ACHN (cell line): ENCODE data around the gene ROPN1L.

Source experiments
- DNase-seq: peaks from one replicate; pipeline ENCODE4 v3.0.0-alpha.2; 2015
- in situ Hi-C: cut with HindIII; loops from 2 replicates; pipeline ENCODE4 v1.10.0; 2017; ENCODE audit warnings: low sequenced_read_pairs, low pct_ligation_motif_present, low pct_unique_long_range_greater_than_20kb

ROPN1L gene

DNA sequence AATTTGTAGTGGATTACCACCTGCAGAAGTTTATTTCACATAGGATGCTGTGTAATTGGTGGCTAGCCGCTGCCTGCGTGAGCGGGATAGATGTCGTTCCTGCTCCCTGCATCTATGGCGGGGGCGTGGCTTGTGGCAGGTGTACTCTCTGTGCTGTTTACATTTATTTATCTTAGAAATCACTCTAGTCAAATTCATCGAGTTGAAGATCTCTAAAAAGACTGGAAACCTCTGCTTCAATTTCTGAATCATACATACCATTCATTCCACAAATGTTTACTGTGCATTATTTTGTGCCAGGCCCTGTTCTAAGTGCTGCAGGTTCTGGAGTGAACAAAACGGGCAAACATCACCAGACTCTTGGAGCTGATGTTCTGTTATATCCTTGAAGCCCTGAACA is 11.9 kb downstream of the ROPN1L start:
- peak; percentile 62 for DNase-seq
- in situ Hi-C loops = no loop called here

DNA sequence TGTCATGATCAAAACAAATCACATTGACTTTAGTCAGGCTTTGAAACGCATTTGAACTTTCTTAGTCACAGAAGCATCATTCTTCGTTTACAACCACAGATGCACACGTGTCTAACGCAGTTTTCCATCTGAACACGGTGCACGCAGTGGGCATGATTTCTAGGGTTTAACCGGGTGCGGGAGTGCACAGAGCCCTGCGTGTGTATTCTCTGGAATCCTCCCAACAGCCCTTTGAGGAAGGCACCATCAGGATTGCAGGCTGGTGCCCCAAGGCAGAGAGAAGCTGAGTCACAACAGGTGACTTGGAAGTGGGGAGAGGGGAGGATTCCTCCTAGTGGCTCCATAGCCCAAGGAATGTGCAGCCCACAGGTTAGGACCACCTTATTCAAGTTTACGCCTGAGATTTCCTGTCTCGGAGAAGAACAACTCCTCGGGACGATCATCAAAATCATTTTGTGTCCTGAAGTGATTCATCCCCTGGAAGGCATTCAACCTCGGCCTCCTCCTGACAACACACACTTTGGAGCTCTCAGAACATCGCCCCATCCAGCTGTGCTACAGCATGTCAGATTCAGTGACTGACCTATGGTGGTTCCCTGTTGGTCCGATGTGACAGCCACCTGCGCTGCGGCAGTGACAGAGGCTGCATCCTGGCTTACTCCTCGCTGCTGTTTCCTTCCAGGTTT is 13.1 kb downstream of the ROPN1L start:
- peak; percentile 25 for DNase-seq
- in situ Hi-C loops = no loop called here

DNA sequence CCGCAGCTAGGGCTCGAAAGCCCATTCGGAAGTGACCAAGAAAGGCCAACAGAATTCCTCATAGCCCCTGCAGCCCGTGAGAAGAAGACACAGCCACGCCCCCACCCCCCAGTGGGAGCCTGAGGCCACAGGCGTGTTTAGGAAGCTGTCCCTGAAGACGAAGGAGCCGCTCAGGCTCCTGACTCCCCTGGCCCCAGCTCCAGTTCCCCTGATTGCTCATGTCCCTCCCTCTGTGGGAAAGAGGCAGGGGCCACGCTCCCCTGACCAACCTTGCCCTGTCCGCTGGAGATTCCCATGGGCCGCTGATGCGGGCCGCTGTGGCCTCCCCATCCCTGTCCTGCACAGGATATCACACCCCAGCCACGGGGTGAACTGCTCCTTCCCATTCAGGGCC is 13.6 kb downstream of the ROPN1L start:
- DNase-seq = no peak

DNA sequence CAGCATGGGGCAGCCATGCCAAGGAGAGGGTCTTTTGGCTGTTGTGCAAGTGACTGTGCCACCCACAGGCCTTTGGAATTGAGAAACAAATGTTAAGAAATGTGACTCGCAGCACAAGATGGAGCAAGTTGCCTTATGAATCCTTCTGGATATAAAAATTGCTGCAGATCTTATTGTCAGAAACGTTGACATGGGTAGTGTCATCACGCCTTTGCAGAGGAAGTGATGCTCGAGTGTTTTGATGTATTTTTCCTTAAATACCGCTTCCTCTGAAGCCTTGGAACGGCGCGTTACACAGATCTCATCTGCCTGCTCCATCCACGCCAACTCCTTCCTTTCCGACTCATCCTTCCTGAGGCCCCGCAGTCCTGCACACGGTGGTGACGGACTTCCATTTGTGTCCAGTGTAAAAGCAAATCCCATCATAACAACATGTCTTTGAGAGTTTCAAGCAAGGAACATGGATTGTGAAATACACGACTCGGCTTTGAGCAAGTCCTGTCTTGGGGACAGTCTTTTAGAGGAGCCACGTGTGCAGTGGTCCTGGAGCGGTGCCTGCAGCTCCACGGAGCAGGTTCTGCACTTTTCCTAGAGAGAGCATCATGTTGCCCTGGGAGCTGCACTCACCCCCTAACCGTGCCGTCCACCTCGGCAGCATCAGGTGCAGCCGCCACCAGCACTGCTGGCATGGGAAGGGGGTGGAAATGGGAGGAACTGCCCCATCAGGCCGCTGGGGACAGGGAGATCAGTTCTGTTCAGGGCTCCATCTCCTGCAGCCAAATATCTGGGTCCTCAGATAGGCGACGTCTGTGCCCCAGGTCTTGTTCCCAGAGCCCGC is 15.1 kb downstream of the ROPN1L start:
- no peak for DNase-seq
- in situ Hi-C loops = no loop called here

More for the DNA sequence above, 13.6 kb downstream of the ROPN1L start:
- in situ Hi-C loops = no loop called here

DNA sequence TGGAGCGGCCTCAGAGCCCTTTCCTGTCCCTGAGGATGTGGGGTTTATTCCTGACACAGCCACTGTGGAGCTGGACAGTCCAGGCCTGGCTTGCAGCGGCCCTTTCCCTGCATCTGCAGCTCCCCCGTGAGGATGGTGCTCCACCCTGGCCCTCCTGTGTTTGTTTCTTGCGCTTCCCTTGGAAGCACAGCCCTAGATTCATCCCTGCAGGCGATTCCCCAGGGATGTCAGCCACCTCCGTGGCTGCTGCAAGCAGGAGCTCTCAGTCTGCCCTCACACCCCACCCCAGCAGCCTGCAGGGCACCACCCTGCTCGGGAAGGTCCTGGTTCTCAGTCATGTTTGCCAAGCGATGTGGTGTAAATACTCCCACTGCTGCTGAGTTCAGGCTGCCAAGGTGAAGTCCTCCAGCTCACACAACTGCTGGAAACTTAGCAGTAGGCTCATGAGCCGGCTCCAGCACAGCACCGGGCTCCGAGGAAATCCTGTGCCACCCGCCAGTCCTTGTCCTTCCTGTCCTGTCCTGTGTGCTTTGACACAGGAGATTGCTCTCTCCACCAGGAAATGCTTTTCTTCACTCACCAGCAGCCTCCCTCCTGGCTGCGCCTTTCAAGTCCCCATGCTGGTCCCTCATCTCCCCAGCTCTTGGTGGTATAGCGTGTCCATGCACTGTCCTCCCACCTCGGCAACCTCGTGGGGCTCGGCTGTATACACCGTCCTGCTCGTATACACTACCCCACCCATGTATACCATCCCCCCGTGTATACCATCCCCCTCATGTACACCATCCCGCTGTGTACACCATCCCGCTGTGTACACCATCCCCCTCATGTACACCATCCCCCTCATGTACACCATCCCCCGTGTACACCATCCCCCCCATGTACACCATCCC is 16.2 kb downstream of the ROPN1L start:
- no peak for DNase-seq
- in situ Hi-C loops = no loop called here

DNA sequence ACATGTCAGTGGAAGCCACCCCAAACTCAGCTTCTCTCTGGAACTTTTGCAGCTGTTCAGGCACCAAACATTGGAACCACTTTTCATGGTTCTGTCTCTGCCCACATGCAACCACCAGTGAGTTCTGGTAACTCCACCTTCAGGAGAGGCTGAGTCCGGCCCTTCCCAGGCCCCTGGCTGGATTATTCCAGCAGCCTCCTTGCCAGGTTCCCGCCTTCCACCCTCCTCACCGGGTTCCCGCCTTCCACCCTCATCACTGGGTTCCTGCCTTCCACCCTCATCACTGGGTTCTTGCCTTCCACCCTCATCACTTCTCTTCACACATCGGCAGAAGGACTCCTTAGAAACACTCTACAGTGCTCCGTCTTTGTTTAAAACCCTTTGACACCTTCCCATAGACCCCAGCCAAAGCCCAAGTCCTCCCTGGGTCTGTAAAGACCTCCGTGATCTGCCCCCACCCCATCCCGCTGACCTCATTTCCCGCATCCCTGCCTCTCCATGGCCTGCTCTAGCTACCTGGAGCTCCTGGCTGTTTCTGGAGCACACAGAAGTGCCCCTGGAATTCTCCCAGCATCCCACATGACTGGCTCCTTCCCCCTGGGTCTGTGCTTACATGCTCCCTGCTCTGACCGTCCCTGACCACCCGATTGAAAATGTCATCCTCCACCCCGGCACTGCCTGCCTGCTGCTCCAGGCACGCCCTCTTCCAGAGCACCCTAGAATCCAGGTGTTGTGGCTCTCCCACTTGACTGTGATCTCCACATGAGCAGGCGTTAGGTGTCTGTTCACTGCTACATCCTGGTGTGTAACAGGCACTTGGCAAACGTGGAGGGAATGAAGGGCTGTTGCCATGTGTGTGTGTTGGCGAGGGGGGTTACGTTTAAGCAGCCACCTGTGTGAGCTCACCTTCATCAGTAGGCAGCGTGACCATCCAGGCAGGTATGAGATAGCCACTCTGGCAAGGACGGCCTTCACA is 17.7 kb downstream of the ROPN1L start:
- in situ Hi-C loops = no loop called here
- DNase-seq = no peak

DNA sequence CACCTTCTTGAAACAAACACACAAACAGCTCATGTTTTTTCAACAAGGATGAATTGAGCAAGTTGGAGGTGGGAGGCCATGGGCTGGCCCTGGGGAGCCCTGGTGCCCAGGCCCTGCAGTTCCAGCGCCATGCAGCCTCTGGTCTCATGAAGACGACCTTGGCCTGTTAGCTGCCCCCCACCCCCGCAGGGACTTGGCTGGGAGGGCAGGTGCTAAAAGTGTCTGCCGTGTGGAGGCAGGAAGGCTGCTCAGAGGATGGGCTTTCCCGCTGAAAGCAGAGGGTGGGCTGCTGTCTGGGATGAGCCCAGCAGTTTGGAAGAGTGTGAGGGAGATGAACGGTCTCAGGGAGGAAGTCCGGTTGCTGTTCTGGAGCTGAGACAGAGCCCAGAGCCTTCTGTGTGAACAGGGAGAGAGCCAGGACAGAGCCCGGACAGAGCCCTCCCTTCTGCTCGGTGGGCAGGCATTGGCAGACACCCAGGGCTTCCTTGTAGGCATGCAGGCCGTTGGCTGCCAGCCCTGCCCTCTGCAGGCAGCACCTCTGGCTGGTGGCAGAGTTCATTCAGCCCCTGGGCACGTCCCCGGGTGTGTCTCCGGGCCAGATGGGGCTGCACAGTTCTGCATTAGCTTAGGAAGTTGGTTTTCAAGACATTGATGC is 18.7 kb downstream of the ROPN1L start:
- in situ Hi-C loops = no loop called here
- no peak for DNase-seq

DNA sequence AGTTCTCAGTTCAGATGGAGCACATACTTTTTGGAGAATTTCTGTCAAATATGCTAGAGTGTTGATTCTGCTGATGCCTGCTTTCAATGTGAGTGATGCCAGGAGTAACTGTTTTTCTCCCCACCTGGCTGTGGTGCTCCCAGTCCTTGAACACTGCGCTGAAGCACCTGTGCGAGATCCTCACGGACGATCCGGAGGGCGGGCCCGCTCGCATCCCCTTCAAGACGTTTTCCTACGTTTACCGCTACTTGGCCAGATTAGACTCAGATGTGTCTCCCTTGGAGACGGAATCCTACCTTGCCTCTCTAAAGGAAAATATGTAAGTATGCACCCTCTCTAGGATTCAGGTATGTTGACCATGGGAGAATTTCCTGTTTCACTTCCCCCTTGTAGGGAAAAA is 19.4 kb downstream of the ROPN1L start:
- DNase-seq = no peak
- in situ Hi-C loops = no loop called here

DNA sequence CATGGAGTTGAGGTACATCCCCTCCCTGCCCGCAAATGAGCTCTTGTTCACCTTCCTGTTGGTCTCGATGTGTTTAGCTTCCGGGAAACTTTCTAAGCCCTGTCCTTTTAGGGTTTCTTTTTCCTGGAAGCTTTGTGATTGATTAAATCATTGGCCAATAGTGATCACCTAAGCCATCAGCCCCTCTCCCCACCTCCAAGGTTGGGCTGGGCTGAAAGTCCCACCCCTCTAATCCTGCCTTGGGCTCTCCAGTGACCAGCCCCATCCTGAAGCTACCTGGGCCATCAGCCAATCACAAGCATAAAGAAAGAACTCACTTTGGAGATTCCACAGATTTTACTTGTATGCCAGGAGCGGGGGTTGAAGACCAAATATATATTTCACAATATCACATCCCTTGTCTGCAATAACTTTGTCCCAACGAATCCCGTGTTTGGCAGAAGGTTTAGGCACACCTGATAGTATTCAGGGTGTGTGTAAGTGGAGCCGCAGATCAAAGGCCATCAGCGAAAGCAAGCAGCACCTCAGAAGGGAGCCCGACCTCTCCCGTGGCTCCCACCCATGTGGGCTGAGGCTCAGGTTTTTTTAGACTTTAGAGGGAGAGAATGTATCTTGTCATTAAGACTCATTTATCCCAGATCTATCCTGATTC is 20.4 kb downstream of the ROPN1L start:
- DNase-seq = no peak
- in situ Hi-C loops = no loop called here

DNA sequence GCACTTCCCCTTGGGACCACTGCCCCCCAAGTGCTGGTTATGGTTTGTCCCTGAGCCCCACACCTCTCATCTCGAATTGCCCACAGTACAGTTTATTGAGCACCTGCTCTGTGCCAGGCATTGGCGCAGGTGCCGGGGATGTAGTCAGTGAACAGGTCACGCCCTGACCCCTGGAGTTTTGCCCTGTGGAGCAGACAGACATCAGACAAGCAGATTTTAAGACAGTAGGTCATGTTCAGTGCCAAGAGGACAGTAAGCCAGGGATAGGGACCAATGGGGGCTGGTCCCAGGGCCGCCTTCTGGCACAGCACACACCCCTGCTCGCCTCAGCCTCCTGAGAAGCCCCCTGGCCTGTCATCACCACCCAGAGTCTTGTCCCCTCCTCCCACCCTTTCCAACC is 21.9 kb downstream of the ROPN1L start:
- in situ Hi-C loops = no loop called here
- DNase-seq = no peak

DNA sequence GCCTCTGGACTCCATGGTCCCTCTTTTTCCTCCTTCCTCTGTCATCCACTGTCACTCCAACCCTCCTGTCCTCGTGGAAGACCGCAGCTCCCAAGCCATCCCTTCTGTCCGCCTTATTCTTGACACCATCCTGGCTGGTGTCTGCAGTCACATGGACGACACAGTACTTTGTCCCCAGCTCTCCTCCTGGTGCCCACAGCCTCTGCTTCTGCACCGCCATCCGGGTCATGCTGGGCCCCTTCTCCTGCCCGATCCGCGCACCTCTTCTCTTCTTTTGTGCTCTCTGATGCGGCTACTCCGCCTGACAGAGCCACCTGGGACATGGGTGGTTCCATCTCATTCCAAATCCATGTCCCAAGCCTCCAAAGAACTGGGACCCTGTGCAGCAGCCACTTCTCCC is 22.5 kb downstream of the ROPN1L start:
- DNase-seq = no peak
- in situ Hi-C loops = no loop called here

DNA sequence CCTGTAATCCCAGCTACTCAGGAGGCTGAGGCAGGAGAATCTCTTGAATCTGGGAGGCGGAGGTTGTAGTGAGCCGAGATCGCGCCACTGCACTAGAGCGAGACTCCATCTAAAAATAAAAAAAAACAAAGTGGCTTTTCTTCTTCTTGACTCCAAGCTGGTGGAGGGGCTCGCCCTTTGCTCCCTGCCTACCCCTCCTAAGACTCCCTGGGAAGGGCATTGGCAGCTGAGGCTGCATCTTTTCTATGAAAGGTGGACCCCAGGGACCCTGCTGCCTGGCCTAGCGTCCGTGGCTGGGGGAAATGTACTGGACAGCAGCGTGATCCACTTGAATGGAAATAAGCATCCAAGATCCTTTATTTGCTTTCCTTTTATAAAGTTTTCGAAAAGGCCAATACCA is 24.0 kb downstream of the ROPN1L start:
- in situ Hi-C loops = no loop called here

DNA sequence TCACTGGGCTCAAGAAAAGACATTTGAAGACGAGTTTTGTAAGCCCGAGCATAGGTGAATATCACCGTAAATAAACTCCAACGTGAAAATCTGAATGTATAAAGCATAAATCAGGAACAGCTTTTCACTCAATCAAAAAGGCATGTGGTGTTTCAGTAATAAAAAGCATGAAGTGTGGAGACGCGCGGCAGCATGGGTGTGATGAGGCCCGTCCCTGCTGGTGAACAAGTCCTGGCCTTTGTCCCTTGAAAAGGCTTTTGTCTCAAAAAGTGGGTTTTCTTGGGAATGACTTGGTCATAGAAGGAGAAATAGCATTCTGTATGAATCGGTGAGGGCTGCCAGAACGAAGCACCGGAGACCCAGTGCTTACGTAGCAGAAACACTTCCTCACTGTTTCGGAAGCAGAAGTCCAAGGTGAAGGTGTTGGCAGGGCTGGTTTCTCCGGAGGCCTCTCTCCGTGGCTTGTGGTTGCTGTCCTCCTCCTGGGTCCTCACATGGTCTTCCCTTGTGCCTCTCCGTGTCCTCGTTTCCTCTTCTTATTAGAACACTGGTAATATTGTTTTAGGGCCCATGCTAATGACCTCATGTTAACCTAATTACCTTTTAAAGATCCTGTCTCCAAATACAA is 24.9 kb downstream of the ROPN1L start:
- in situ Hi-C loops = no loop called here

More for the DNA sequence above, 24.0 kb downstream of the ROPN1L start:
- no peak for DNase-seq

DNA sequence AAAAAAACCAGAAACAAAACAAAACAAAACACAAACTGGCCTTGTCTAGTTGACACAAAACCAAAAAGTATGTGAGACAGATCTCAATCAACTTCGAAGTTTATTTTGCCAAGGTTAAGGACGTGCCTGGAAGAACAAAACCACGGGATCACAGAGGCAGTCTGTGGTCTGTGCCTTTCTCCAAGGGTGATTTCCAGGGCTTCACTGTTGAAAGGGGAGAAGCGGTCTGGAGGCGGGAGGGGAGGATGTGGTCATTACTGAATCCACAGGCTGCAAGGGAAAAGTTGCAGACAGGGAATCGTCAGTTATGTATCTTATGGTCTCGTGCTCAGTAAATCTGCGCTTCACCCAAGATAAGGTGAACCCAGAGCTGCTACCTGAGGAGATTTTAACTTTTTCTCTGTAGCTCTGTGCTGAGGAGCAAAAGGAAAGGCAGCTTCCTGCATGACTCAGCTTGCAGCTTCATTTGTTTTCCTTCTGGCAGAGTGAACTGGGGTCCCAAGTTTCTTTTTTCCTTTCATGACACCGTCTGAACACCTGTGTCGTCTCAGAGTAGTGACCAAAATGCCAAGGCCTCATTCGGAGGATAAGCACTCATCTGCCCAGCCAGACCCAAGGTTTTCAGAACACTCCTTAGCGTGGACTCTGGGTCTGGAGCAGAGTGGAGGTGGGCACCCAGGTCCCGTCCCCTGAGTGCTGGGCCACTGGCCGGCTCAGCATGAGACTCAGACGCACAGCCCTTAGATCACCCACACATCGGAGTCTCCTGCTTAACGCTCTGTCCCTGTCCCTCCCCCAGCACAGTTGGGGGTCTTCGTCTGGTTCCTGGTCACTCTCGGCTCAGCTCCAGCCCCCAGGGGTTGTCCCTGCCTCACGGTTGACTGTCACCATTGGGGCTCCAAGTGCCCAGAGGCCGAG is 25.9 kb downstream of the ROPN1L start:
- in situ Hi-C loops = no loop called here

More for the DNA sequence above, 24.9 kb downstream of the ROPN1L start:
- no peak for DNase-seq

DNA sequence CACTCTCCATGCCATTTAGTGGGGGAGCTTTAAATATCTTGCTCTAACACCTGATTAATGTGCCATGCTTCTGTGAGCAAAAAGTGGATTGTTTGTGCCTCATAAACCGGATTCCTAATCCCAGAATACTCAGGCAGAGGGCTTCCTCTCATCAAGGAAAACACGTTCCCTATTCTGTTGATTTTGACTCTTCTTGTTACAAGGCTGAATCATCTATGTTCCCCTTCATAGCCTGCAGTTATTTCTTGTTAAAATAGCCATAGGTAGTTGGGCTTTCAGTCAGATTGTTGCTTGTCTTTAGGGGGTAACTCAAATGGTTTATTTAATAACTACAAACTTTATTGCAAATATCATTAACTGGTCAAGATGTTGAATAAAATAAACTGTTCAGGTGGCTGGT is 26.6 kb downstream of the ROPN1L start:
- DNase-seq = no peak
- in situ Hi-C loops = no loop called here

More for the DNA sequence above, 25.9 kb downstream of the ROPN1L start:
- DNase-seq = peak; percentile 42
